ENCODE data around the gene SUCLG2. TPM values are rescaled to one million over a fixed set of nuclear protein-coding genes. Genes with fewer than 3 reads are reported as not detected.

SUCLG2 gene
- total and polyA plus RNA-seq, 5 experiments from 2014 or later, result 62.7 to 93.8 (median 79.7) TPM

GRCh38 chr3:67421912-67422311, 232.5 kb downstream of the SUCLG2 start:
- DNase-seq (no peak), ATAC-seq (no peak)
- H3K27ac Mint-ChIP-seq, result no peak overlapping the region
- peaks cover 0 to 42% (median 26%) of the 10 kb centered on the region in 9 donors for H3K9me3 Mint-ChIP-seq
- peaks cover 0 to 13% (median 7%) of the 10 kb centered on the region in 4 donors for H3K4me1 Mint-ChIP-seq
- H3K4me3 Mint-ChIP-seq, result no peak overlapping the region
- H3K27me3 Mint-ChIP-seq, result no peaks in the 10 kb centered on the region
- peaks cover 61 to 79% (median 74%) of the 10 kb centered on the region in 3 donors for H3K36me3 Mint-ChIP-seq
- POLR2A ChIA-PET, result no interaction called here

GRCh38 chr3:67419779-67420178, 234.6 kb downstream of the SUCLG2 start:
- Mint-ChIP-seq H3K4me3 (no peak overlapping the region), H3K9me3 (peaks cover 0 to 42% (median 26%) of the 10 kb centered on the region in 9 donors), H3K27ac (no peak overlapping the region), H3K27me3 (no peaks in the 10 kb centered on the region), H3K36me3 (peaks cover 63 to 78% (median 64%) of the 10 kb centered on the region in 3 donors), H3K4me1 (peaks cover 0 to 20% (median 9%) of the 10 kb centered on the region in 4 donors)
- ATAC-seq, result no peak
- POLR2A ChIA-PET, result no interaction called here
- no peak for DNase-seq

DNA sequence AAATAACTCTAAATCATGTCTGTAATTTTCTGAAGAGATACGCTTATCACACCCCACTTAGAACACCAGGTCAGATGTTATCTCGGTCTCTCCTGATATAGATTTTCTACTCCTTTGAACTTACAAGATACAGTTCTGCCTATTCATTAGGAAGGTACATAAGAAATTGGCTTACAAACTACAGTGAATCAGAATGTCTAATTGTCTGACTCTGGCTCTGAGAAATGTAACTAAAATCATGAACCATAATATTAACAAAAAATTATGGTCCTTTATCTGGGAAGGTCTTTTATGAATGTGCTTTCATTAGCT, 235.2 kb downstream of the SUCLG2 start:
- H3K36me3 Mint-ChIP-seq, result peaks cover 58 to 75% (median 59%) of the 10 kb centered on the region in 3 donors
- peaks cover 0 to 20% (median 7%) of the 10 kb centered on the region in 4 donors for H3K4me1 Mint-ChIP-seq
- peak overlapping the region in 1 of 10 donors; percentile 60 for H3K27ac Mint-ChIP-seq
- POLR2A ChIA-PET, result no interaction called here
- ATAC-seq (no peak), DNase-seq (no peak)
- H3K27me3 Mint-ChIP-seq, result no peaks in the 10 kb centered on the region
- no peak overlapping the region for H3K4me3 Mint-ChIP-seq
- peaks cover 0 to 42% (median 23%) of the 10 kb centered on the region in 9 donors for H3K9me3 Mint-ChIP-seq

DNA sequence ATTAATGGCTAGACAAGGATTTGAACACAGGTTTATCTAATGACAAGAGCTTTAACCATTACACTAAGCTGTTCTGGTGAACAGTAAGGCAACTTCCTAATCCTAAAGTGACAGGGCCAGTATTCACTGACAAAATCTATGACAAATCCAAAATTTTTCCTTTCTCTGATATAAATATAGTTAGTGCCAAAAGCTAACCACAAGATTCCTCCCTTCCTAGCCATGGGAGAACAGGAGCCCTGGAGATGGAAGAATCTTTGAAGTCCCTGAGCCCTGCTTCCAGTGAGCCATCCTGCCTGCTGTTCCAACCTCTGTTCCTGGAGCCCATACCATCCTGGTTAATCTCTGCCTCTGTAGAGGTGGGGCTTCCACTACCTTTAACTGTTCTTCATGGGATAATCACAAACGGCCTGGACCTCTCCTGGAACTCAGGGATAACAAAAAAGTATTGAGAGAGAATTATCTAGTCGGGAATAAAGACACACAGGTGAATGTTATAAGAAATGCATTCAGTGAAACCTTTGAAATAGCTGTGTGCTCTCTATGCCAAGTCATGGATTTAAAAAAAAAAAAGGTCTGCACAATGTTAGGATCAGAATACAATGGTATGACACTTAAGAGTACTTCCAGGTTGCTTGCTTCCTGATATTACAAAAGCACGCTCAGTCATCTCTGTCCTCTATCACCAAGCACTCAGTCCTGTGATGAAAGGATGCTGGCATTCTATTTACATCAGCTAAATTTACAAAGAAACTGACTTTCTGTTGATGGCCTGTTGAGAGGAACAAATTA, 235.8 kb downstream of the SUCLG2 start:
- H3K27me3 Mint-ChIP-seq, result no peaks in the 10 kb centered on the region
- ATAC-seq (no peak), DNase-seq (no peak)
- POLR2A ChIA-PET, result interaction anchor here (0.6 kb wide), 1 partner anchor 1688 kb away, joined by 3 read pairs; no protein-coding TSS in a partner anchor
- H3K27ac Mint-ChIP-seq, result peak overlapping the region in 3 of 10 donors; percentile 2 to 60 (median 33)
- H3K9me3 Mint-ChIP-seq, result peaks cover 0 to 40% (median 22%) of the 10 kb centered on the region in 9 donors
- H3K4me3 Mint-ChIP-seq, result peak overlapping the region in 1 of 10 donors; percentile 23
- peaks cover 0 to 20% (median 8%) of the 10 kb centered on the region in 4 donors for H3K4me1 Mint-ChIP-seq
- H3K36me3 Mint-ChIP-seq, result peaks cover 54 to 75% (median 58%) of the 10 kb centered on the region in 3 donors

- POLR2A ChIA-PET, result no interaction called here
- Mint-ChIP-seq H3K27ac (peak overlapping the region in 2 of 10 donors; percentile 8 to 16), H3K9me3 (peaks cover 0 to 28% (median 15%) of the 10 kb centered on the region in 9 donors), H3K36me3 (peaks cover 39 to 73% (median 44%) of the 10 kb centered on the region in 3 donors), H3K27me3 (no peaks in the 10 kb centered on the region), H3K4me3 (no peak overlapping the region), H3K4me1 (peaks cover 2 to 25% (median 6%) of the 10 kb centered on the region in 4 donors)
- ATAC-seq (no peak), DNase-seq (no peak)
Observed at GRCh38 chr3:67416703-67417102, 237.7 kb downstream of the SUCLG2 start.

GRCh38 chr3:67415511-67415910, 238.9 kb downstream of the SUCLG2 start:
- H3K36me3 Mint-ChIP-seq, result peaks cover 28 to 64% (median 32%) of the 10 kb centered on the region in 3 donors

GRCh38 chr3:67414740-67415139, 239.7 kb downstream of the SUCLG2 start:
- POLR2A ChIA-PET, result no interaction called here
- ATAC-seq (no peak), DNase-seq (no peak)
- Mint-ChIP-seq H3K4me1 (peaks cover 8 to 32% (median 12%) of the 10 kb centered on the region in 4 donors), H3K27me3 (no peaks in the 10 kb centered on the region), H3K4me3 (no peak overlapping the region), H3K9me3 (peaks cover 0 to 9% (median 0%) of the 10 kb centered on the region in 9 donors), H3K27ac (no peak overlapping the region), H3K36me3 (peaks cover 20 to 62% (median 24%) of the 10 kb centered on the region in 3 donors)

More at GRCh38 chr3:67415511-67415910, 238.9 kb downstream of the SUCLG2 start:
- ATAC-seq (no peak), DNase-seq (no peak)
- no peaks in the 10 kb centered on the region for H3K27me3 Mint-ChIP-seq
- H3K9me3 Mint-ChIP-seq, result peaks cover 0 to 17% (median 4%) of the 10 kb centered on the region in 9 donors
- POLR2A ChIA-PET, result no interaction called here
- H3K4me3 Mint-ChIP-seq, result no peak overlapping the region
- H3K4me1 Mint-ChIP-seq, result peaks cover 6 to 25% (median 8%) of the 10 kb centered on the region in 4 donors
- peak overlapping the region in 1 of 10 donors; percentile 77 for H3K27ac Mint-ChIP-seq

DNA sequence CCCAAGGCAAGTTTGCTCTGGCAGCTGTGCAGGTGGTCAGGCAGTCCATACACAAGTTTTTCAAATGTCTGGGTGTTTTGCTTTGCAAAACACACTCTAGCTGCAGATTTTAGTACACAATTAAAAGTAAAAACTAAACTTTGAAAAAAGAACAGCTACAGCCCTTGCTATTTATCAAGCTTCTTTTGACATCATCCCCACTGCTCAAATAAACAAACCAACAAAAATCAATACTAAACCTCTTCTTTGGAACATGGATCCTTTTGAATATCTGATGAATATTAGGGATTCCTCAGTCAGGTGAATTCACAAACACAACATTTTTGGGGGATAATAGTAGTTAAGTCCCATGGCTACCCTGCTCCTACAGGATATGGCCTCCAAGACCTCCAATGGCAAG, 249.2 kb downstream of the SUCLG2 start:
- Mint-ChIP-seq H3K27me3 (no peaks in the 10 kb centered on the region), H3K4me3 (no peak overlapping the region), H3K27ac (peak overlapping the region in 4 of 10 donors; percentile 0 to 48 (median 36)), H3K4me1 (peaks cover 3 to 19% (median 4%) of the 10 kb centered on the region in 4 donors), H3K36me3 (peaks cover 31 to 85% (median 71%) of the 10 kb centered on the region in 3 donors), H3K9me3 (no peaks in the 10 kb centered on the region)
- ATAC-seq, result no peak
- no peak for DNase-seq
- POLR2A ChIA-PET, result no interaction called here

- H3K4me3 Mint-ChIP-seq, result no peak overlapping the region
- DNase-seq (no peak), ATAC-seq (no peak)
- H3K27me3 Mint-ChIP-seq, result no peaks in the 10 kb centered on the region
- peaks cover 0 to 11% (median 5%) of the 10 kb centered on the region in 9 donors for H3K9me3 Mint-ChIP-seq
- peaks cover 31 to 85% (median 74%) of the 10 kb centered on the region in 3 donors for H3K36me3 Mint-ChIP-seq
- peaks cover 0 to 16% (median 1%) of the 10 kb centered on the region in 4 donors for H3K4me1 Mint-ChIP-seq
- POLR2A ChIA-PET, result no interaction called here
- peak overlapping the region in 4 of 10 donors; percentile 18 to 73 (median 39) for H3K27ac Mint-ChIP-seq
Observed at GRCh38 chr3:67402873-67403272, 251.5 kb downstream of the SUCLG2 start.

GRCh38 chr3:67401921-67402320, 252.5 kb downstream of the SUCLG2 start:
- Mint-ChIP-seq H3K4me3 (no peak overlapping the region), H3K36me3 (peaks cover 30 to 84% (median 75%) of the 10 kb centered on the region in 3 donors), H3K4me1 (peaks cover 0 to 16% (median 1%) of the 10 kb centered on the region in 4 donors), H3K9me3 (peaks cover 0 to 11% (median 5%) of the 10 kb centered on the region in 9 donors), H3K27ac (peak overlapping the region in 2 of 10 donors; percentile 17 to 73), H3K27me3 (no peaks in the 10 kb centered on the region)
- POLR2A ChIA-PET, result interaction anchor here (0.7 to 1.0 kb wide), 4 partner anchors 17 to 1474 kb away, joined by 3 read pairs; no protein-coding TSS in a partner anchor
- ATAC-seq, result no peak
- DNase-seq, result no peak

DNA sequence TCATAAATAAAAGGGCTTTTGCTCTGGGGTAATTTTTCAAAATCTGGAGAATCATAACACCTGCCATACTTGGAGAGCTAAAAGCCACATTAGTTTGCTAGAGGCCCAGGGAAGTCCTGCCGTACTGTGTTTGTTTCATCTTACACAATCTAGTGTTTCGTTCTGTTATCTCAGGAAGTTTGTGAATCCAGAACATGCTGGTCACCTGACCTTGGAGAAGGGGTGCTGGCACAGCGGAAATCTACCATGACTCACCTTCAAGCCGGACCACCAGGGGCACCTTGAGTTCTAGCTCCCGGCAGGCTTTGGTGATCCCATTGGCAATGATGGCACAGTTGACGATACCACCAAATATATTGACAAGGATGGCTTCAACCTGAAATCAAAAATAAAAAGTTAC, 253.9 kb downstream of the SUCLG2 start:
- POLR2A ChIA-PET, result no interaction called here
- no peak for ATAC-seq
- Mint-ChIP-seq H3K4me3 (no peak overlapping the region), H3K4me1 (peaks cover 0 to 13% (median 5%) of the 10 kb centered on the region in 4 donors), H3K27ac (no peak overlapping the region), H3K36me3 (peaks cover 26 to 81% (median 73%) of the 10 kb centered on the region in 3 donors), H3K9me3 (peaks cover 0 to 11% (median 5%) of the 10 kb centered on the region in 9 donors), H3K27me3 (no peaks in the 10 kb centered on the region)
- no peak for DNase-seq

DNA sequence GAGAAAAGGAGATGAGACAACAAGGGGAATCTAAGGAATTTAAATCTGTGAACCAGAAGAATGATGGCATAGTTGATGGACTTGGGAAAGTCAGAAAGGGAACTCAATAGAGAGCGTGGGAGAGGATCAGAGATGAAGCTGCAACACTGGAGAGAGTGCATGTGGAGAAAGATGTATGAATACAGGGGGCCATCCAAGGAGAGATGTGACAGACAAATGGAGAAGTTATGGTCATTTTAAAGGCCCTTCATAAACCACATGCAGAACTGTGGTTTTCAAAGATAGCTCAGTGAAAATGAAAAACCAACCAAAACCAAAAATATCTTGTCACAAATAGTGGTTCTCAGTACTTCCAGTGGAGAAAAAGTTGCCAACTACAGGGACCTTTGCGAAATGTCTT, 265.2 kb downstream of the SUCLG2 start:
- ATAC-seq, result no peak

GRCh38 chr3:67388738-67389137, 265.7 kb downstream of the SUCLG2 start:
- POLR2A ChIA-PET, result no interaction called here
- Mint-ChIP-seq H3K27me3 (no peaks in the 10 kb centered on the region), H3K27ac (peak overlapping the region in 5 of 10 donors; percentile 8 to 39 (median 32)), H3K4me3 (no peak overlapping the region), H3K9me3 (no peaks in the 10 kb centered on the region), H3K4me1 (peaks cover 14 to 23% (median 20%) of the 10 kb centered on the region in 4 donors), H3K36me3 (peaks cover 9 to 64% (median 39%) of the 10 kb centered on the region in 3 donors)
- DNase-seq (no peak), ATAC-seq (no peak)

More for the DNA sequence above, 265.2 kb downstream of the SUCLG2 start:
- Mint-ChIP-seq H3K9me3 (no peaks in the 10 kb centered on the region), H3K27me3 (no peaks in the 10 kb centered on the region), H3K36me3 (peaks cover 9 to 62% (median 39%) of the 10 kb centered on the region in 3 donors), H3K4me1 (peaks cover 14 to 23% (median 20%) of the 10 kb centered on the region in 4 donors), H3K27ac (peak overlapping the region in 2 of 10 donors; percentile 34 to 39), H3K4me3 (no peak overlapping the region)
- DNase-seq, result no peak
- POLR2A ChIA-PET, result no interaction called here
